HG02943 (cell line): ENCODE results near the gene KCTD3.
A peak's percentile ranks its signal among the peaks of the same experiment; 100 is the strongest.

Experiments
- ATAC-seq: cut with Tn5 transposase; IDR thresholded peaks from one replicate; pipeline ENCODE4 v1.9.1; 2021; ENCODE audit warnings: mild to moderate bottlenecking, low read depth, moderate library complexity; ENCODE audit not compliant: unreplicated experiment

Gene KCTD3

DNA sequence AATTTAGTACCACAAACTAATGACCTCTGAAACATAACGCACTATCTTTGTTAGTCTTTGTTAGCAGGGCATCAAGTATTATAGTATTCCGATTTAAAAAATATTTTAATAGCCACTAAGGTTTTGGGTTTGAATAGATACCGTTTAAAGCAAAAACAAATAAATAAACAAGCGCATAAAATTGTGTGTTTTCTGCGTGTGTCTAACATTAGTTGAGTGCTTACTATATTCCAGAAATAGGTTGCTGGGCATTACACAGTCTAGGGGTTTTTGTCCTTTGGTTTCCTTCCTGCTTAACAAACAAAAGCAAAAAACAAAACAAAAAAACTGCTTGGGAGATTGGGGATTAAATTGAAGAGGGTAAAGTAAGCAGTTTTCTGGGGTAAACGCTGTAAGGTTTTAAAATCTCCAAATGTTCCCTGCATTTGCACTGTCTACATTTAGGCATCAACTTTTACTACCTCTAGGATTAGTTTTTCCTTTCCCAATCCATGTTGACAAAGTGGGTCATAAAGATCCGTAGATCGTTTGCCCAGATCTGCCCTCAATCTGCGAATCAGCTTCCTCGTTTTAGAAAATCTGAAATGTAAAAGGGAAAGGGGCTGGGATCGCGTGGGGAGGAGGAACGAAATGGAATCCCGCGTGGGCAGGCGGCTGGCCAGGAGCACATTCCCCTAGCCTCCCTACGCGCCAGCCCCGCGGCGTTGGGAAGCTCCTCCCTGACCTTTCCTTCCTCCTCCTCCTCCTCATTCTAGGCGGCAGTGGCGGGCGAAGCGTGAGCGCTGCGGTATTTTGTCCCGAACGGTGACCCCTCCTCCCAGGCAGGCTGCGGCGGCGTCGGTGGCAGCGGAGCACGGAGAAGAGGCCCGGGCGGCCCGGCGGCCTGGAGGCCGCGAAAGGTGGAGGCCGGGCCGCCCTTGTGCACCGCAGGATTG is at the start of gene KCTD3:
Gene KCTD3 (plus strand): TSS at position 749 of the 935 bp plus-strand sequence. CDS start 382 bp downstream, outside the sequence.
- peak; percentile 64 for ATAC-seq

DNA sequence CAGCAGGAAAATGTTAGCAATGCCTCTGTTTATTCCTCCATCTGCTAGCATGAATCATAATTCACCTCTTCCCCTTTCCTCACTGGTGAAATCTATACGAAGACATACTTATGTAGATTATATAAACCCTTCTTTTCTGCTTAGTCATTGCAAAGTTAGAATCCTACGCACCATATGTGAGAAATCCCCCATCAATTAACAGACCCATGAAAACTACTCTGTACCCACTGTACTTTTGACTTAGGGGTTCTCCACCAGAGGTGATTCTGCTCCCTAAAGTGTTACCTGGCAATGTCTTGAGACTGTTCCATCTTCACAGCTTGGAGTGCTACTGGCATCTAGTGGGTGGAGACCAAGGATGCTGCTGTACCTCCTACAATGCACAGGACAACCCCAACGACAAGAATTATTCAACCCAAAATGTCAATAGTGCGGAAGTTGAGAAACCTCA is 49.6 kb upstream of the KCTD3 start:
- no peak for ATAC-seq

DNA sequence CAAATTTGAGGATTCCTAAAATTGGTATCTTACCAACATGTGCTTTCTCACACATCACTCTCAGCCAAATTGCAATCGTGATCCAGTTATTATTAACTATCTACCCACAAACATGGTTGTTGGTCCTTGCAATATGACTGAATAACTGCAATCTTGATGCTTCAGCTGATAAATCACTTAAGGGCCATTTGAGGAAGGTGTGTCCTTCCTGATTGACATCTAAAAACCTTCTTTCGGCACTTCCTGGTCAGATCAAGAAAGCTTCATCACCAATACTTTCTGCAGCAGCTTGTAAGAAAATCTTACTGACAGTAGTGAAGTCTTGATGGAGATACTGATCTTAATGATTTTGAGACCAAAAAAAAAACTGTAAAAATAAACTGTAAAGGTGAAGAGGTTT is 48.5 kb upstream of the KCTD3 start:
- no peak for ATAC-seq

DNA sequence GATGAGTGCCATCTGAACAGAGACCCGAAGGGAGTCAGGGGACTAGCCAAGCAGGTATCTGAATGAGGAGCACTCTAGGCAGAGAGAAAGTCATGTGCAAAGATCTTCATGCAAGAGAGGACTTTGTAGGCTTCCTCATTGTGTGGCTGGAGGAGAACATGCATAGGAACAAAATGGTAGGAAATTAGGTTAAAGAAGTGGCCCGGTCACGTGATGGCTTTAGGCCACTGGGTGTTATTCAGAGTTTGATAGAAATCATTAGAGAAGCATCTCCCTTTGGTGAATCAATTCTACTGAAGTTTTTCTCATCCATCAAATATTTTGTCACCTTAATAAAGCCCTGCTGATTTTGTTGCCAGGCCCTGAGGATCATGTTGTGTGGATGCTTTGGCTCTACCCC is 45.8 kb upstream of the KCTD3 start:
- no peak for ATAC-seq

DNA sequence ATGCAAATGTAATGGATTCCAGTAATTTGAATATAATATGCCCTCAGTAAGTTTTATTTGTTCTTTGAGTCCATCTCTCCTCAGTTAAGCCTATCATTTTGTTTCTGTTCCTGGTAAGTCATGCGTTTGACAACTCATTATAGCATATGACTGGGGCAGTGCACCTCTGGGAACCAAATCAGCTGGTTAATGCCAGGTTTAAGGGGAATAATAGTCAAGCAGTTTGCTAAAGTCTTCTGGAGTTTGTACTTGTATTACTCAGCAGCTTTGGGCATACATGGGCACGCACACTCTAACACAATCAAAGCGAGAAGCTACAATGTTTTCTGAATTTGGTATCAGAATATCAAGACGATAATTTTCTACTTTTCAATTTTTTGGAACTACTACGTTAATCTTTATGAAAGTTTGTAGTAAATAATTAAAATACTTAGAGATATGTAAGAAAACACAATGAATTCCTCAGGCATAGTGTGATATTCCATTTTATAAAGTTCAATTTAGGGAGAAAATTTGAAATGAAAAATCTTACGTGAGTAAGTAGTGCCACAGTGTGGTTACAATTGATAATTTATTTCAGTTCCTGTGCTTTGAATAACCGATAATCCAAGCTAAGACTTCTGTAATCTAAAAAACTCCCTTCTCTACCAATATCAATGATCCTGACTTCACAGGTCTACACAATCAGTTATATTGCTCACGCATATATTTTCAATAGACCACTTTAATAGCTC is 43.8 kb upstream of the KCTD3 start:
- ATAC-seq = no peak

DNA sequence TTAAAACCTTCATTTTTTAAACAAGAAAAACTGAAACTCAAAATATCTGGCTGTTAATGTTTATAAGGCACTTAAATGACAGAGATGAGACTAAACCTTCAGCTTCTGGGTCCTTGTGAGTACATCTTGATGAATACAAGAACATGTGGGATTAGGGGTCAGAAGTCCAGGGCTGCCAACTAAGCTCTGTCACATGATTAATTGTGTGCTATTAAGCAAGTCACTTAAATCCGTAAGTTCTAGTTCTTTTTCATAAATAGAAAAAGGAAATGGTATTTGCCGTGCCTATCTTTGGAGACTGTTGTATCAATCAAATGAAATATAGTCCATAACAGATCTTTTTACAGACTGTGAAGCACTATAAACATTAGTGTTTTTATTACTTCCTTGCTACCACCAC is 43.2 kb upstream of the KCTD3 start:
- no peak for ATAC-seq

DNA sequence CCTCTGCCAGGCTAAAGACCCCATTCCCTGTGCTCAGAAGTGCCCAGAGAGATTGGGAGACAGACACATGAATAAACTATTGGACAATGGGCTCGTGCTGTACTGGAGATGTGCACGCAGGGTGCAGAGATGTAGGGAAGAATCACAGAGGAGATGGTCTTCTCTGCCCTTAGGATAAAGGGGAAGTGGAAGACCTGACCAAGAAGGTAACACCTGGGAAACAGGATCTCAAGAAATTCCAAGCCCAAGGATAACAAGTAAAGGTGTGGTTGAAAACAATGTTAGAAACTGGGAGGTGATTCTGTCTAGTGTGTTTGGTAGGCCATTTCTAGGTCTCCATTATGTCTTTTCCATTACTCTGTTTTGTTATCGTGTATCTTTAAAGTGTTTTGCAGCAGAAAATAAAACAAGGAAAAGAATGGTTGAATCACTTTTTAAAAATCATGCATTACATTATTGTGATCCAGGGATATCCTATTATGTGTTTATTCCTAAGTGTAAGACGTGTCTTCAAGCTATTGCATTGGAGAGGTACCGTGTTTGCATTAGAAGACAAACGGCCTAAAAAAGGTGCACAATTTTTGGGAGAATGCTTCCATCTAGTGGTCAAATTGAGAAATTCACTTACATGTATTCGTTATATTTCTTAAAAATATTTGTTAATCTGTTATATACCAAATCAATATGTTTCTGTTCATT is 40.8 kb upstream of the KCTD3 start:
- peak; percentile 52 for ATAC-seq

DNA sequence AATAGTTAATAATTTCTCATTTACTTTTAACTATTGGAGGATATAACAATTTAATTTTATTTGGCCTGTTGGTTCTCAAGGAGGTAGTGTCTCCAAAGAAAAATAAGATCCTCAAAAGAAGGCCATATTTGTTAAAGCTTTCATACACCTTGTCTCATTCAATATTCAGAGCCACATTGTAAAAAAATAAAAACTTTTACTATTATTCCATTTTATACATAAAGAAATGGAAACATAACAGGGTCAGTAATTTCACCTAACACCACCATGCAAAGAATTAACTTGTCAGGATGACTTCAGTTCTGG is 40.3 kb upstream of the KCTD3 start:
- no peak for ATAC-seq

DNA sequence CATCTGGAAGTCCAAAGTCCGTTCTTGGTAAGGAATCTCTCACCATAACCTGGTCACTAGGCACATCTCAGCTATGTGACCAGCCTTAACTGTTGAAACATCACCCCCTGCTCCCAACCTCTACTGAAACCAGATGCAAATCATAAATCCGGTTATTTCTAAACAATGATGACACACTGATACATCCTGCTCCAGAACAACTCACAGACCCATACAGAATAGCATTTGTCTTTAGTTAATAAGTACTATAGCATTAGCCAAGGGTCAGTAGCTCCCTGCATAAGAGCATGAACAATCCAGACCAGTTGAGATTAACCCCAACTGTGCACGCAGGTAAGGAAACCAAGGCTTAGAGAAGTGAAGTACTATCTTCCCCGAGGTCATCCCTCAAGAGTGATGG is 38.0 kb upstream of the KCTD3 start:
- ATAC-seq = peak; percentile 60

DNA sequence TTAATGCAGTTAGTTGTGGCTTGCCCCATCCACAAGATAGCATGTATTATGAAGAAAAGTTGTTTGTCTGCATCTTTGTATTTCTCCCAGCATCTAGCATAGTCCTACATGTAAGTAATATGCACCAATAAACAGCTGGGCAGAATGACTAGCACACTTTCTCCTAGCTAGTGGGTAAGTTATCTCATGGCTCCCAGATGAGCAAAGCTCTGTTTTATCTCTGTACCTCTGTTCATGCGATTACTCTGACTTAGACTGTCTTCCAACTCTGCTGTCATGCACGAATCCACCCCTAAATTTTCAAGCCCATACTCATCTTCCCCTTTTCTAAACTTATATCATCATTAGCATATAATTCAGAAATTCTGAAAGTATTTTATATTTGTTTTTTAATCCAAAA is 37.5 kb upstream of the KCTD3 start:
- ATAC-seq = no peak

DNA sequence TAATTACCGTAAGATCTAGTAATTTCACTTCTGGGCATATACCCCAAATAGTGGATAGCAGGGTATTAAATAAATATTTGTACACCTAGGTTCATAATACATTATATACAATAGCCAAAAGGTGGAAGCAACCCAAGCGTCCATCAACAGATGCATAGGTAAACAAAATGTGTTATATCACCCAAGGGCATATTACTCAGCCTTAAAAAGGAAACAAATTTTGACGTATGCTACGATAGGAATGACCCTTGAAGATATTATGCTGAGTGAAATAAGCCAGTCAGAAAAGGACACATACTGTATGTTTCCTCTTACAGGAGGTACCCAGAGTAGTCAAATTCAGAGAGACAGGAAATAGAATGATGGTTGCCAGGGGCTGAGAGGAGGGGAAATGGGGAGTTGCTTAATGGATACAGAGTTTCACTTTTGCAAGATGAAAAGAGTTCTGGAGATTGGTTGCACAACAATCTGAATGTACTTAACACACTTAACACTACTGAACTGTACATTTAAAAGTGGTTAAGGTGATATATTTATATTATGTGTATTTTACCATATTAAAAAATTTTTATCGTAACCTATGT is 36.6 kb upstream of the KCTD3 start:
- ATAC-seq = no peak

DNA sequence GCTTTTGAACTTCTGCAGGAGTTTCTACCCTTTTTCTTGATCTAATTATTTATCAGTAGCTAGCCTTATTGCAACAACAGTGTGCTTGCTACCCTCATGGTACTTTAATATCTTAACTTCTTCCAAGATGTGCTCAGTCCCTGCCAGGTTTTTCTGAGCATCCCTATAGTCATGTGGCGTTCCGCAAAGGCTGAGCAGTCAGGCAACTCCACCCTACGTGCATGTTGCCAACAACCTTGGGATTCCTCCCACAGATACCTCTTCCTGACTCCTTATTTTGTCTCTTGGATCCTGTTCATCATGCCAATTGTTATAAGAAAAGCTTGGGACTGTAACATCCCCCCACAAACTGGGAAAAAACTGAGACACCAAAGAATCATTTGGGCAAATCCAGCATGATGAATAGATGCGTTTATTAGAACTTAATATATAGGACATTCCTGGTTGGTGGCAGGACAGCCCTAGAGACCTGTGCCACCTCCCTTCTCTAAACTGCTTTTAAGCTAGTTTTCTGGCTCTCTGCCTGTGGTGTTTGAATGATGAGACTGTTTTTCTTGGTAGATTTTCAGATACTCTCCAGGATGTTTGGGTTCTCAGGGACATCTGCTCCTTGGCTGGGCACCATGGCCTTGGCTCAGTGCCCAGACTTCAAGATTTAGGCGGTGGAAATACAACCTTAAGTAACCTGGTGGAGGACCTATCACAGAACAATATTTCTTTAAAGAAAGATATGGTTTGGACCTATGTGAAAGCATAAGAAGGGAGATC is 27.1 kb upstream of the KCTD3 start:
- no peak for ATAC-seq

DNA sequence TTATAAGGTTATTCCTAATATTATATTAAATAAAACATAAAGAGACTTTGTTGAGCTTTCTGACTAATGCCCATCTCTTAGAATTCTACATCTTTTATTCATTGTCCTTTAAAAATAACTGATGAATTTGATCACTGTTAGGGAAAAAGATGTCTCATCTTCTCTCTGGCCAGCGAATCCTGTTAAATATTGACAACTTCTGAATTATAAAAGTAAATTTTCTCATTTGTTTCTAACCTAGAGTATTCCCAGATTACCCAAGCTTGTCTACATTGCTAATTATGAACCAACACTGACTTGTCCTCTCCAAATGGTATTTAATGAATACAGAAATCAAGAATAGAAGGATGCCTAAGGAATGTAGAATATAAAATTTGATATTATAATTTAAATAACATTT is 24.8 kb upstream of the KCTD3 start:
- ATAC-seq = no peak

DNA sequence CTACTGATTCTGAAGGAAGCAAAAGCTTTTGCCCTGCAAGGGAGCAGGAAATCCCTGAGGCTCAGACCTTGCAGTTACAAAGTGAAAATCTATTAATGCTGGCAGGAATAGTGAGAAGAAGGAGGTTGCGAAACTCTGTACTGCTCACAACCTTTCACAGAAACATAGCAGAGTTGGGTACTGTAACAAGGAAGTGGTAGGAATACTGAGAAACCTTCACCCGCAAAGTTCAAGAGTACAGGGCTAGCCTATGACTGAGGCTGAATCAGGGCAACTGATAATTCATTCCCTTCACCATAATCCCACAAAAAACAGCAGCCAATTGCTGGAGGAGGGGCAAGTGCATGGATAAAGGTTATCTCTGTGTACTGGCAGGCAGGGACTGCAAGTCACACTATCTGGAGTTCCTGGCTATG is 23.9 kb upstream of the KCTD3 start:
- ATAC-seq = peak; percentile 94

DNA sequence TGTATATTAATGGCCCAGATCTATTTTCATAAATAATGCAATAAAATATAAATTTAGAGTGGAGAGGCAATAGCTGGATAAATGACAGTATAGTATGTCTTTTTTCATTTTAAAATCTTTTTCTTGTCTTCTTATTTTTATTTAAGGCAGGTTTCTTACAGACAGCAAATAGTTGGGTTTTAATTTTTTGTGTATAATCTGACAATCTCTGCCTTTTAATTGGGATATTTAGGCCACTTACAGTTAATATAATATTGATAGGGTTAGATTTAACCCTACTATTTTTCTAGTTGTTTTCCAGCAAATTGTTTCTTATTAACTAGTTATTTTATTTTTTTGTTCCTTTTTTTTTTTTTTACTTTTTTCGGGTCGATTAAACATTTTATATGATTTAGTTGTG is 23.3 kb upstream of the KCTD3 start:
- ATAC-seq = no peak

DNA sequence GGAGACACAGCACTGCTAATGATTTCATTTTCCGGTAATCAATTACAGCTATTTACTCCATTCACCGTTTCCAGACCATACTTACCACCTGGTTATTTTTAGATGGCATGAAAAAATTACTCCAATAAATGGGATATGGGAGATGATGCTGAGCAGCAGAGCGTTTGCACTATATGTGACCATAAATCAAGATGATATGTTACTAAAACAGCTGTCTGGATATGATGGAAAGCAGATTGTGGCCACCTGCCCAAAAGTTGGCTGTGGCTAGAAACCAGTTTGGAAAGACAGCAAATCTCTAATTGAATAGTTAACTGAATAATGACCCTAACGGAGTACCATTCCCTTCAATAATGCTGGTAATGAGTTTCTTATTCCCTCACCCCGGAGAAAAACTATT is 22.5 kb upstream of the KCTD3 start:
- ATAC-seq = no peak

DNA sequence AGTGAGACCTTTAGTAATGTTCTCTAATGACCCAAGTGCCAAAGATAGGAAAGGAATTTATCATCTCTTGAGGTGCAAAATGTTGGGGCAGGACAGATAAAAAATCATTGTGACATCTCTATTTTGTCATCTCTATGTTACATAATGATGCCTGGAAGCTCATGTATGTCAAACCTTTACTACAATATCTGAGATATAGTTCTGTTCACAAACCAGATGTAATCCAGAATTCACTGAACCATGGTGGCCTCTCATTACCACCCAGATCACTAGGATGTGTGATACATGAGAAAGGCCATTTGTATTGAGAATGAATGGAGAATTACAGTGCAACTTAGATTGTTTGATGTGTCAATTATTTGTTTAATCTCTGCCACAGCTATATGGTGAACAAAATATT is 22.0 kb upstream of the KCTD3 start:
- ATAC-seq = no peak

DNA sequence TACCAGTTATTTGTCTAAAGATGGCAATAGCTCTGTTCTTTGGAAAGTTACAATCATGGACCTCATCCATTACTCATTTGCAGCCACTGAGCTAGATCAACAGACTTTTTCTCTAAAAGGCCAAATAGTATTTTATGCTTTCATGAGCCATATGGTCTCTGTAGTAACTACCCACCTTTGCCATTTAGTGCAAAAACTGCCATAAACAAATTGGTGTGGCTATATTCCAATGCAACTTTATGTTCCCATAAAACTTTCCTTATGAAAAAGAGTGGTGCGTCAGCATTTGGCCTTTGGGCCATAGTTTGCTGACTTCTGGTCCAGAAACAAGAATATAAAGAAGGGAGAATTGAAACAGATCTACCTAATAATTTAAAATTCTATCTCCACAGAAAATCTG is 20.1 kb upstream of the KCTD3 start:
- no peak for ATAC-seq

DNA sequence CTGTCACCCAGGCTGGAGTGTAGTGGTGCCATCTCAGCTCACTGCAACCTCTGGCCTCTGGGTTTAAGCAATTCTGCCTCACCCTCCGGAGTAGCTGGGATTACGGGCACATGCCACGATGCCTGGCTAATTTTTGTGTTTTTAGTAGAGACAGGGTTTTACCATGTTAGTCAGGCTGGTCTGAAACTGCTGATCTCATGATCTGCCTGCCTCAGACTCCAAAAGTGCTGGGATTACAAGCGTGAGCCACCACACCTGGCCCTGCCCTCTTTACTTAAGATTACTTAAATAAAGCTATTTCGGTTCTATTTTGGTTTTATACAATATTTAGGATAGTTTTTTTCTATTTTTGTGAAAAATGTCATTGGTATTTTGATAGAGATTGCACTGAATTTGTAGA is 15.3 kb upstream of the KCTD3 start:
- no peak for ATAC-seq

DNA sequence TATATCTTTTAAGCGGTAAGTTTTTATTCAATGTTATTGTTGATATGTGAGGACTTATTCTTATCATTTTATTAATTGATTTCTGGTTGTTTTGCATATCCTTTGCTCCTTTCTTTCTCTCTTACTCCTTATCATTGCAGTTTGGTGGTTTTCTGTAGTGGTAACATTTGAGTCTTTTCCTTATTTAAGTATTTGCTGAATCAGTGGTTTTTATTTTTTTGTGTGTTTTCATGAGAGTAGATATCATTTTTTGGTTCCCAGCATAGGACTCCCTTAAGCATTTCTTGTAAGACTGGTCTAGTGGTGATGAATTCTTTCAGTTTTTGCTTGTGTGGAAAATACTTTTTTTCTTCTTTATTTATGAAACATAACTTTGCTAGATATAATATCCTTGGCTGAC is 12.2 kb upstream of the KCTD3 start:
- no peak for ATAC-seq
